Stimulated activated CD4-positive, alpha-beta T cell treated with anti-CD3 and anti-CD28 coated beads, Interleukin-2, amount 100 ng/mL, for 48 hours (primary cell): ENCODE data around the gene MAP2.

ENCODE experiments used
- DNase-seq, 2 donors: peaks; one replicate each; pipeline ENCODE4 v3.0.0-alpha.2; 2020

The MAP2 gene

DNA sequence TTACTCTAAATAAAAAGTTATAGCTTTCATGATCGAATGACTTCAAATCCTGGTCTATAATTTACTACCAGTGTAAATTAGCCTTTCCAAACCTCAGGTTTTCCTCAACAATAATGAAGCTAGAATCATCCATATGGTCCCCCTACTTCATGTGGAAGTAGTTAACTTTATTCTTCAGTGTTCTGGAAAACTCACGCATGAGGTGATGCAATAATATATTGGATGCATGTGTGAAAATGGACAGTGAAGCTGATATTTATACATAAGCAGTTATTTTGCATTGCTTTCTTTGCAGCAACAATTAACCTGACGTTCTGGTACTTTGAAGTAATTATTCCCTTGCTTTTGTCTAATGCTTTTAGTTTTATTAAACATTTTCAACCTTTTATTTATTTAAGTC, 329.2 kb downstream of the MAP2 start:
- DNase-seq: no peak

DNA sequence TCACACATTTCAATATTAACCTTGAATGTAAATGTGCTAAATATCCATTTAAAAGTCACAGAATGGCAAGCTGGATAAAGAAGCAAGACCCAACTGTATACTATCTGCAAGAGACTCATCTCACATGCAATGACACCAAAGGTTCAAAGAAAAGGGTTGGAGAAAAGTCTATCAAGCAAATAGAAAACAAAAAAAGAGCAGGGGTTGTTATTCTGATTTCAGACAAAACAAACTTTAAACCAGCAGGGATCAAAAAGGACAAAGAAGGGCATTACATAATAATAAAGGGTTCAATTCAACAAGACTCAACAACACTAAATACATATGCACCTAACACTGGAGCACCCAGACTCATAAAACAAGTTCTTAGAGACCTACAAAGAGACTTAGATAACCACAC, 333.3 kb downstream of the MAP2 start:
- no peak for DNase-seq

DNA sequence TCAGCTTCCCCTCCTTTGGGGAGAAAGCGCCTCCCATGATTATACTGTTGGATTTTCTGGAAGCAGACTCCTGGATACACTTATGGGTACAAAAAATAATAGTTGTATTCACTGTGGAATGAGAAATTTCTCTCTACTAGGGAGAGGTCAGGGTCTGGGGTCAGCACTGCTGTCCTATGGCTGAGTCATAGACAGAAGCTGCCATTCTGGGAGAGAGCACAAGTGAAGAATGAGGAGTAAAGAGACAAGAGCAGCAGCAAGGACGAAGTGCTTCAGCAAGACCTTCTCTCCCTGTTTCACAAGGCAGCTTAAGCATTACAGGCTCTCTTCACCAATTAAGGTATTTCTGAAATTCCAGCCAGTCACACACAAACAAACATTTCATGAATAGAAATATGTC, 337.7 kb downstream of the MAP2 start:
- DNase-seq: no peak

DNA sequence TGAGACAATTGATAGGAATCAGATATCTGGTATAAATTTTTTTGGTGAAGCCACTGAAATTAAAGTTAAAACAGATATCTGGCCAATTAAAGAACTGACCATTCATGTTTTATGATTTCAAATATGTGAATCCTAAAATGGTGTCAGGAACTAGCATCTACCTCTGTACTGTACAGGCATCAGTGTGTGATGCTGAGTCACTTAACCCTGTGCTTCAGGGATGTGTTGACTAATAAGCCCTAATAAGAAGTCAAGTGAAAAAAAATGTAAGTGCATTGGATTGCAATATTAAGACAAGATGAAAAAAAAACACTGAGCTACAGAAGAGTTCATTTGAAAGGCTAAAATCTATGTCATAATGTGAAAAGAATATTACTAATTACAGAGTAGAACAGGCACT, 338.7 kb downstream of the MAP2 start:
- no peak for DNase-seq

DNA sequence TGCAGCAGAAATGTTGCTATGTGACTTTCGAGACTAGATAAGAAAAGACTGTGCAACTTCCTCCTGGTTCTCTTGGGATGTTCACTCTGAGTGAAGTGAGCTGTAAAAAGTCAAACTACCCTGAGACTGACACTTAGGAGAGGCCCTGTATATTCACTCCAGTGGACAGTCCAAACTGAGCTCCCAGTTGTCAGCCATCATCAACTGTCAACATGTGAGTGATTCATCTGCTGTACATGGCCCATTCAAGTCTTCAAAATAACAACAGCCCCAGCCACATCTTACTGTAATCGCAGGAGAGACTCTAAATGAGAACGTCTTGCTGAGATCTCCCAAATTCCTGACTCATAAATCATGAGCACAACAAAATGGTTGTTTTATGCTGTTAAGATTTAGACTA, 339.3 kb downstream of the MAP2 start:
- no peak for DNase-seq

DNA sequence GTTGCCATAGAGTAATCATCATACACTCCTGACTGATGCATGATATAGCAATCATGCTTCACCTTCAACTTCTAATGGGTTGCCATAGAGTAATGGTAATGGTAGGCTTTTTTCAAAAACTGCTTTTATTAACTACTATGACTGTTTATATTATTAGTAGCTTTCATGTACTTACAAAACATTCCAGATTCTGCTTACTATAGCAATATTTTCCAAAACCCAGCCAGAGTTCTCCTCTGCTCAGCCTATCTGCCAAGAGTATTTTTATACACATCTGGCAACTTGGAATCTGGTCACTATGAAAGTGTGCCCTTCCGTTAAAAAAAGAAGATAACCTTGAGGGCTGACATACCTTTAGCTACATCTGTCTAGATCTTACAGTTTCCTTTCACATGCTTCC, 342.8 kb downstream of the MAP2 start:
- DNase-seq: no peak

DNA sequence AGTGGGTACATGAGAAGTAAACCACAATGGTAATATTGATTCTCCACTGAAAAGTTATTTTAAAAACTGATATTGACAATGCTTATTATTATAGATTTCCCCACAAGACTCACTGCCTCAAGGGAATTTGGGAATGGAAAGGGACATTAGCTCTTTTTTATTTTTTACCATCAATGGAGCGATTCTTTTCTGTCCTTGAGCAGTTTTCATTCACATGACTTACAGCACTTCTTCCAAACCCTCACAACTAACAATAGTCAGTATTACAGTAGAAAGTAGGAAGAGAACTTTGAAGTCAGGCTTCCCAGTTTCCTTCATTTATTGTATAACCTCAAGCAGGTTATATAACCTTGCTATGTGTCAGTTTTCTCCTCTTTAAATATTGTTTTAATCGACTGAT, 343.5 kb downstream of the MAP2 start:
- no peak for DNase-seq

DNA sequence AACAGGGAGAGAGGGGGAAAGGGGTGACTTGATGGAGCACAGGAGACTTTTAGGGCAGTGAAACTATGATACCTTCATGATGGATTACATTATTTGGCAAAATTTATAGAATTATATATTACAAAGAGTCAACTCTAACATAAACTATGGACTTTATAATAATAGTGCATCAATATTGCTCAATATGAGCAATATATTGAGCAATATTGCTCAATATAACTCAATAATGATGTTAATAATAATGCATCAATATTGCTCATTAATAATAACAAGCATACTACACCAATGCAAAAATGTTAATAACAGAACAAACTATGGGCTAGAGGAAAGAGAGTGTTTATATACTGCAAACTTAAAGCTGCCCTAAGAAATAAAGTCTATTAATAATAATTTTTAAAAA, 344.7 kb downstream of the MAP2 start:
- DNase-seq: no peak

DNA sequence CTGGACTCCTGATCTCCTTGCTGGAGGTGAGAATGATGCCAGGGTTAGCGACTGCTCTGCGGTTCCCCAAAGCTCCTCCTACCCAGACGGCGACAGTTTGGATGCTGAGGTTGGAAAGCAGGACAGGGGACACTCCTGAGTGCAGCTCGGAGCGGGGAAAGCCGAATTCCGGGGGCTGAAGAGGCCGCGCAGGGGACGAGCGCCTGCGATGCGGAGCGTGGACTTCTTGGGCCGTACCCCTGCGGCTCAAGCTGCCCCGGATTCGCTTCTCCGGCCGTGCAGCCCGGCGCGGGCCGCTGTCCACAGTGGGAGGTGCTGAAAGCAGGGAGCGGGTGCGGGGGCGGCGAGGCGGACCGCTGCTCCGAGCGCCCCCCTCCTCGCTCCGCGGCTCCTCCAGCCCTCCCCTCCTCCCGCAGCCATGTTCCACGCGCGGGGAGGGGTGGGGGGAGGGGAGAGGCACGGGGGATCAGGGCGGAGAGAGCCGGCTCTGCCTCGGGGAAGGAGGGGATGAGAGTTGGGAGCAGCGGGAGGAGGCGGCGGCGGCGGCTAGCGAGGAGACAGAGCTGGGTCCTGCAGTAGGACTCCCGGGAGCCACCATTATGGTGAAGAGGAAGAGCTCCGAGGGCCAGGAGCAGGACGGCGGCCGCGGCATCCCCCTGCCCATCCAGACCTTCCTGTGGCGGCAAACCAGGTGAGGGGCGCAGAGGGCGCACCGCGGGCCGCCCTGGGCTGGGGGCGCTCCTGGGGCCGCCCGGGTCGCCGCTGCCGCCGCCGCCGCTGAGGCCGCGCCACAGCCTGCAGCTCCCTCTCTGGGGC, 347.8 kb downstream of the MAP2 start, which contains the start of gene UNC80:
UNC80 (plus strand) TSS at position 359 of the 816 bp plus-strand sequence; CDS start at position 600, 241 bp downstream.
- peak; percentile 7 to 22 for DNase-seq

DNA sequence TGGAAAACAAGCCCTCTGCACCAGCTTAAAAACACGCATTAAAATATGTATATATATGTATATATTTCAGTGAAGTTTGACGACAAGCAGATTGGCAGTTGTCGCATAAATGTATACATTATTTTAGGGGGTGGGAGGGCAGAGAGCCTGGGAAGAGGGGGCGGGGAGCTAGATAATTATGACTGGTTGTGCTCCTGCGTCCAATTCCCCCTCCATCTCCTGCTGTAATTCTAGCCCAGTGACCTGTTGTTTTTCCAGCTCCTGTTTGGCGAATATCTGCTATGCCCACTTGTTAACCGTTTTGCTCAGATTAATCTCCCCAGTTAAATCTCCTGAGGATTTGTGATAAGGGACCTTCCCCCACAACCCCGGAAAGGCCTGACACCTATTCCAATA, 348.4 kb downstream of the MAP2 start:
- no peak for DNase-seq

DNA sequence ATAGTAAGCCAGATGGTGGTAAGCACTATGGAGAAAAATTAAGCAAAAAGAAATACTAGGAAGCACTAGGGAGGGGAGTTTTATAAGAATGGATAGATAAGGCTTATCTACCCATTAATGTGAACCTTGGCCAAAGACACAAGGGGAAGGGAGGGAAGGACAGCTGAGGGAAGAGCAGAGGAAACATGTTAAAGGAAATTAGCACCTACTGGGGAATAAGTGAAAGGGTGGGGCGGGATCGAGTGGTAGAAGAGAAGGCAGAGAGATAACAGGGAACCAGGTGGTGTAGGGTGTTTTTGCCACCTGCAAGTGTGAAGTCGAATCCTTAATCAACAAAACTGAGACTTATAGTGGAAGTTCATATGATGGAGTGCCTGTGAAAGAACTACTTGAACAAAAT, 349.5 kb downstream of the MAP2 start:
- no peak for DNase-seq
